GM19351 (cell line): Measurements from ENCODE around the gene NREP.

Source experiments
- ATAC-seq: cut with Tn5 transposase; IDR thresholded peaks from one replicate; pipeline ENCODE4 v1.9.1; 2021; ENCODE audit warnings: mild to moderate bottlenecking, moderate library complexity; ENCODE audit not compliant: unreplicated experiment

Gene NREP

GRCh38 chr5:111697881-111698757 lies 58.9 kb downstream of the NREP start:
- ATAC-seq, result no peak

- ATAC-seq, result no peak
Measured at GRCh38 chr5:111697215-111697614, 59.8 kb downstream of the NREP start.

- no peak for ATAC-seq
Measured at GRCh38 chr5:111695991-111696390, 61.0 kb downstream of the NREP start.

- no peak for ATAC-seq
Measured at GRCh38 chr5:111694133-111694532, 62.9 kb downstream of the NREP start.

- no peak for ATAC-seq
Measured at GRCh38 chr5:111691914-111692313, 65.1 kb downstream of the NREP start.

- no peak for ATAC-seq
Measured at GRCh38 chr5:111691508-111691907, 65.5 kb downstream of the NREP start.

- ATAC-seq, result no peak
Measured at GRCh38 chr5:111689357-111689935, 67.5 kb downstream of the NREP start.

- ATAC-seq, result no peak
Measured at GRCh38 chr5:111685969-111686368, 71.0 kb downstream of the NREP start.

- ATAC-seq, result no peak
Measured at GRCh38 chr5:111682641-111683040, 74.4 kb downstream of the NREP start.

GRCh38 chr5:111682121-111682520 lies 74.9 kb downstream of the NREP start:
- no peak for ATAC-seq

- ATAC-seq, result no peak
Measured at GRCh38 chr5:111681414-111682120, 75.4 kb downstream of the NREP start.

- ATAC-seq, result no peak
Measured at GRCh38 chr5:111680737-111681413, 76.1 kb downstream of the NREP start.

GRCh38 chr5:111679611-111680010 lies 77.4 kb downstream of the NREP start:
- ATAC-seq, result no peak
